ENCODE measurements around the gene MRTFB.

The MRTFB gene

GRCh38 chr16:14211856-14212543, 140.9 kb downstream of the MRTFB start:
- in situ Hi-C loops (cut with HindIII; ENCODE audit: low sequenced_read_pairs), result no loop called here

DNA sequence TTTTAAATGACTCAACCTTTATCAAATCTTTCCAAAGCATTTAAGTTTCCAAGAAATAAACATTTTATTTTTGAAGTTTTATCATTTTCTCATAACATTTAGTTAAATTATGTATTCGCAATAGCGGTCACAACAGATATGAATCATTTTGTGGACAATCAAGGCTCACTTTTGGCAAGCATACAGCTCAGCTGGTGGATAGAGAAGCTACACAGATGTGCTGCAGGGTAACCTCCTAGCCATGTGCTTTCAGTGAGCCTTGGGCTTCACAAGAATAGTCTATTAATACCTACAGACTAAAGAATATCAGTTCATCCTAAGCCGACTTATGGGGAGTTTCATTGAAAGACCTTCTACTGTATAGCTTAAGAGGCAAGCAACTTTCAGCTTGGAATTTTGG, 144.8 kb downstream of the MRTFB start:
- in situ Hi-C loops (cut with HindIII; ENCODE audit: low sequenced_read_pairs), result no loop called here

DNA sequence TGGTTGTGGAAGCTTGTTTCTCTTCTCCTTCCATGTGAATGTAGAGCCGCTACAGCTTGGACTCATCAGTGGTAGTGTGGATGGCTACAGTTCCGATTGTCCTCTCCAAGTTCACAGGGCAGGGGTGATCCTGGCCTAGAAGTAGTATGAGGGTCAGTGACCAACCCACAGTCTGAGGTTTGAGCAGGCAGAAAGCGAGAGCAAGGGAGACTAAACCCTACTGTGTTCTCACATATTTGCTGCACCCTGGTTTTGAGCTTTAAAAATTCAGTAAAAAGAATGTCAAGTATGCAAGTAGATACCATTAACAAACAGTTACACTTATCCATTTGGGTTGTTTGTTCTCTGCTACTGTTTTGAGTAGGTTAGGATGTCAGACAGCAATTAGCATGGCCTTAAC, 148.9 kb downstream of the MRTFB start:
- in situ Hi-C loops (cut with HindIII; ENCODE audit: low sequenced_read_pairs), result no loop called here

DNA sequence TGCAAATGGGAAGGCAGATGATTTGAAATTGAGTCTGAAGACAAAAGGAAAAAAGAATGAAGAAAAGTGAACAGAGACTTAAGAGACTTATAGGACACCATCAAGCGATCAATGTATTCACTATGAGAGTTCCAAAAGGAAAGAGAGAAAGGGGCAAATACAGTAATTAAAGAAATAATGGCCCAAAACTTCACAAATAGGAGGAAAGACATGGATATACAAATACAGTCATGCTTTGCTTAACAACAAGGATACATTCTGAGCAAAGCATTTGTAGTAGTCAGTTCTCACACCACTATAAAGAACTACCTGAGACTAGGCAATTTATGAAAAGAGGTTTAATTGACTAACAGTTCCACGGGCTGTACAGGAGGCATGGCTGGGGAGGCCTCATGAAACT, 152.5 kb downstream of the MRTFB start:
- in situ Hi-C loops (cut with HindIII; ENCODE audit: low sequenced_read_pairs), result no loop called here

DNA sequence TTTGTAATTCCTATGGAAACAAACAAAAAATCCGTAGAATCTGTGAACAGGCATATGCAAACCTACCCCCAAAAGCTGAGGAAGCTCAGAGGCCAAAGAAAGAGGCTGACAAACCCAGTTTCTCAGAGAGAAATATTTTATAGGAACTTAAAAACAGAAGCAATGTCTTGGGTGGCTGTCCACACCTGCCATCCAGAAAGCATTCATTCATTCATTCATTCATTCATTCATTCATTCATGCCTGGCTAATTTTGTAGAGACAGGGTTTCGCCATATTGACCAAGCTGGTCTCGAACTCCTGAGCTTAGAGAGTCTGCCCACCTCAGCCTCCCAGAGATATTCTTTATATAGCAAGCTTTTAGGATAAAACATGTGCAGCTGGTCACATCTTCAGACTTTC, 154.3 kb downstream of the MRTFB start:
- in situ Hi-C loops (cut with HindIII; ENCODE audit: low sequenced_read_pairs), result no loop called here

- in situ Hi-C loops (cut with HindIII; ENCODE audit: low sequenced_read_pairs), result no loop called here
Observed at GRCh38 chr16:14232106-14232864, 161.2 kb downstream of the MRTFB start.

DNA sequence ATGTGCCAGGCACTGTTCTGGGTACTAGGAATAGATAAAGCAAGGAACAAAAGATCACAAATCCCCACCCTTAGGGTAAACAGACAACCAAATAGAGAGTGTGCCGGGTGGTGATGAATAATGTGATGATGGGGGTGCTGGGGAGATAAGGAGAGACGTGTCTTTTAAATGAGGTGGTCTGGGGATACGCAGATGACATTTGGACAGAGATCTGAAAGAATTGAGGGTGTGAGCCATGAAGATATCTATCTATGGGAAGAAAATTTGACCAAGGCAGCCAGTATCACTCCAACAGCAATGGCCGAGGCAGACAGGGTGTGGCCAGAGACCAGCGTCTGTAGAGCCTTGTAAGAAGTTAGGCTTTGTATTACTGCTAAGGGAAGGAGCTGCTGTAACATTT, 165.3 kb downstream of the MRTFB start:
- in situ Hi-C loops (cut with HindIII; ENCODE audit: low sequenced_read_pairs), result no loop called here

GRCh38 chr16:14238756-14239155, 167.6 kb downstream of the MRTFB start:
- in situ Hi-C loops (cut with HindIII; ENCODE audit: low sequenced_read_pairs), result no loop called here

GRCh38 chr16:14239791-14240190, 168.7 kb downstream of the MRTFB start:
- in situ Hi-C loops (cut with HindIII; ENCODE audit: low sequenced_read_pairs), result no loop called here

- in situ Hi-C loops (cut with HindIII; ENCODE audit: low sequenced_read_pairs), result no loop called here
Observed at GRCh38 chr16:14240219-14240843, 169.2 kb downstream of the MRTFB start.

GRCh38 chr16:14240964-14241363, 169.8 kb downstream of the MRTFB start:
- in situ Hi-C loops (cut with HindIII; ENCODE audit: low sequenced_read_pairs), result no loop called here

DNA sequence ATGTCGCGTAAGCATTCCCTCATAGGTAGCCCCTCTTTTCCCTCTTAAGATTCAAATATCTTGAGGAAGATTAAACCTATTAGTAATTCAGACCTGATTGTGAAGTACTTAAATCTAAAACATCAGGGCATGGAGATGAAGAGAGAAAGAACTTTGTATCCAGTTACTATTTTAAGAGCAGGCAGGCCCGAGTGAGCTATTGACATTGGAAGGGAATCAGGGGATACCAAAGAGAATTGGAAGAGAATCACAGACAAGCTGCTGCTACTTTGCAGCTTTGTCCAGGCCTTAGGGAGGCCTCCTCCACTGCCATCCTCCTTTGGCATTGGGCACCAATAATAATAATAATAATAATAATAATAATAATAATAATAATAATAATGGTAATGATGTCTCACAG, 170.5 kb downstream of the MRTFB start:
- in situ Hi-C loops (cut with HindIII; ENCODE audit: low sequenced_read_pairs), result no loop called here

- in situ Hi-C loops (cut with HindIII; ENCODE audit: low sequenced_read_pairs), result no loop called here
Observed at GRCh38 chr16:14242769-14243168, 171.7 kb downstream of the MRTFB start.

DNA sequence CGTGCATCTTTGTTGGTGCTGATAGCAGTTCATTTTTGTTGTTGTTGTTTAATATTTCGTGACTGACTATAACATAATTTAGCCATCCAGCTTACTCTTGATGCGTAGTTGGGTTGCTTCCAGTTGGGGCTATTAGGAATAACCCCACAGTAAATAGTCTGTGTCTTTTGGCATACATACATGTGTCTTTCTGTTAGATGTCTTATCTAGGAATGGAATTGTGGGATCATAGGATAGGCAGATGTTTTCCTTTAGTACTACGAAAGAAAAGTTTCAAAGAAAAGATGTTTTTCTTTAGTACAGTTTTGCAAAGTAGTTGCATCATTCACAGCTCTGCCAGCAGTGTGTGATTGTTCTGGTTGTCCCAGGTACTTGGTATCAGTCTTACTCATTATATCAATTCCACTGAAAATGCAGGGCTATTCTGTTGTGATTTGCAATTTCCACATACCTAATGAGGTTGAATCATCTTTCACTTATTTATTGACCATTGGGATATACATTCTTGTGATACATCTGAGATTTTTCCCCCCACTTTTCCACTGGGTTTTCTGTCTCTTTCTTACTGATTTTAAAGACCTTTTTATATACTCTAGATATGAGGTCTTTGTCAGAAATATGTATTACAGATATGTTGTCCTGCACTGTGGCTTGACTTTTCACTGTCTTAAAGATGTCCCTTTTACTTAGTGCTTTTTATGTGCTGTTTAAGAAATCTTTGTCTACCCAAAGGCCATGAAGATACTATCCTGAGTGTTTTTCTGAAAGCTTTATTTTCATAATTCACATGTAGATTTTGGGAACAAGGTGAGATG, 173.3 kb downstream of the MRTFB start:
- in situ Hi-C loops (cut with HindIII; ENCODE audit: low sequenced_read_pairs), result no loop called here

DNA sequence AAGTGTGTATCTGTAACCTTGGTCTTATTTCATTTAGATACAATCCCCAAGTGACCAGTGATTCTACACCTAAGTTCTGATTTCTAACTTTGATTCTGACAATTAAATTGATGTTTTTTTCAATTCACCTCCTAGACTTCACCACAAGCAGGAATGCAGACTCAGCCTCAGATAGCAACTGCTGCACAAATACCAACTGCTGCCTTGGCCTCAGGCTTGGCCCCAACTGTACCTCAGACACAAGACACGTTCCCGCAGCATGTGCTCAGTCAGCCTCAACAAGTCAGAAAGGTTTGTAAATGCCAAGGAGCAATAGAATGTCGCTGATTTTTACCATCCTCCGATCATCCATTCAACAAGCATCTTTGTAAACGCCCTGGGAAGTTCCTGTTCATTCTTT, 177.7 kb downstream of the MRTFB start:
- in situ Hi-C loops (cut with HindIII; ENCODE audit: low sequenced_read_pairs), result no loop called here

DNA sequence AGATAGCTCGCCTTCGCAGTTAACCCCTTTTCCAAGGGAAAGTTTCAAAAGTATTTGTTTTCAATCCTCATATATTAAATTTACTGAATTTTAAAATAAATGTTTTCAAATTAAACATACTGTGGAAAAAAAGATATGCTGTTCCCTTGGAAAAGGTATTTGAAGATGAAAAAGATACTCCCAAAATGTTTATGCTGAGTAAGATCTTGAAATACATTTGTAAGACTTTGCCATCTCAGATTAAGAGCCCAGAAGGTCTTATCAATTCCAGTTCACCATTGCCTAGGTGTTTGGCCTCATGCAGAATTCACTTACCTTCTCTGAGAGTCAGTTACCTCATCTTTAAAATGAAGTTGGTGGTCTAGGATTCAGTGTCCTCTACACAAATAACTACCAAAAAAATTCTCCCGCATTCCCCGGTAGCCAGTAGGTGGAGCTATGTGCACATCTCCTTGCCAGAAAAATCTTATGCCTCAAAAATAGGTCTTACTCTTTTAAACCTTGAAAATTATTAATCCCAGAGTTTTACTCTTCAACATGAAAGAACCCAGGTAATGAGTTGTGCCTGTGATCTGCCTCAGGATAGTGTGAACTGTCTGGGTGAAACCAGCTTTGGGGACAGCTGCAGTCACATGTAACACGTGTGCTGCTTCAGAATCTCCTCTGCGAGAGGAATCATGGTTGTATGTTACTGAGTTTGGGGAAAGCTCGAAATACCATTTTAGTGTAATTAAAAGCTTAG, 178.3 kb downstream of the MRTFB start:
- in situ Hi-C loops (cut with HindIII; ENCODE audit: low sequenced_read_pairs), result no loop called here

DNA sequence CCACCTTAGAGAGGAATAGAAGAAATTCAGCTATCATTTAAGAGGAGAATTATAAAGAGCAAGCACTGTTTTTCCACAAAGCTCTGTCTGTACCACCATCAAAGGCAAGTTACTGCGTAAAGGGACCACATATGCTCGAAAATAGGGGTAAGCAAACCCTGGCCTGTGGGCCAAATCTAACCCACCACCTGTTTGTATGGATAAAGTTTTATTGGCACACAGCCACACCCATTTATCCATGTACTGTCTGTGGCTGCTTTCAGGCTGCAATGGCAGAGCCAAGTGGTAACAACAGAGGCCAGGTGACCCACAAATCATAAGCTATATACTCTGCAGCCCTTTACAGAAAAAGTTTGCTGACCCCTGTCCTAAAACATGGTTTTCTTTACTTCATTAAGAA, 180.3 kb downstream of the MRTFB start:
- in situ Hi-C loops (cut with HindIII; ENCODE audit: low sequenced_read_pairs), result no loop called here

- in situ Hi-C loops (cut with HindIII; ENCODE audit: low sequenced_read_pairs), result no loop called here
Observed at GRCh38 chr16:14252860-14253259, 181.7 kb downstream of the MRTFB start.

- in situ Hi-C loops (cut with HindIII; ENCODE audit: low sequenced_read_pairs), result no loop called here
Observed at GRCh38 chr16:14263011-14263410, 191.9 kb downstream of the MRTFB start.

- in situ Hi-C loops (cut with HindIII; ENCODE audit: low sequenced_read_pairs), result no loop called here
Observed at GRCh38 chr16:14263769-14264168, 192.7 kb downstream of the MRTFB start.
